H7 (cell line): ENCODE results near the gene TRIM37. TPM values are rescaled to one million over a fixed set of nuclear protein-coding genes. Genes with fewer than 3 reads are reported as not detected.

ENCODE experiments used
- DNase-seq: peaks from one replicate; pipeline ENCODE4 v3.0.0; 2012
- H3K27me3 ChIP-seq: 2 replicates; pipeline ENCODE4 v1.6.0; 2011; ENCODE audit warnings: mild to moderate bottlenecking, low read length; ENCODE audit not compliant: control insufficient read depth, insufficient read depth
- H3K36me3 ChIP-seq: replicated peaks from 2 replicates; pipeline ENCODE4 v1.5.1; 2011; ENCODE audit warnings: low read length; ENCODE audit not compliant: control insufficient read depth, insufficient read depth
- H3K4me3 ChIP-seq: 2 replicates; pipeline ENCODE4 v1.5.1; 2011; ENCODE audit warnings: low read depth, mild to moderate bottlenecking, control low read depth, low read length, moderate library complexity; ENCODE audit not compliant: insufficient read depth
- total RNA-seq: library from RNA; depleted of rRNA; stranded (reverse); fragments of >200 nt; shearing (Covaris generic); gene quantifications from 2 replicates; pipeline ENCODE4 v1.2.3, GENCODE V29; 2014; rRNA removed

Gene TRIM37, protein sequence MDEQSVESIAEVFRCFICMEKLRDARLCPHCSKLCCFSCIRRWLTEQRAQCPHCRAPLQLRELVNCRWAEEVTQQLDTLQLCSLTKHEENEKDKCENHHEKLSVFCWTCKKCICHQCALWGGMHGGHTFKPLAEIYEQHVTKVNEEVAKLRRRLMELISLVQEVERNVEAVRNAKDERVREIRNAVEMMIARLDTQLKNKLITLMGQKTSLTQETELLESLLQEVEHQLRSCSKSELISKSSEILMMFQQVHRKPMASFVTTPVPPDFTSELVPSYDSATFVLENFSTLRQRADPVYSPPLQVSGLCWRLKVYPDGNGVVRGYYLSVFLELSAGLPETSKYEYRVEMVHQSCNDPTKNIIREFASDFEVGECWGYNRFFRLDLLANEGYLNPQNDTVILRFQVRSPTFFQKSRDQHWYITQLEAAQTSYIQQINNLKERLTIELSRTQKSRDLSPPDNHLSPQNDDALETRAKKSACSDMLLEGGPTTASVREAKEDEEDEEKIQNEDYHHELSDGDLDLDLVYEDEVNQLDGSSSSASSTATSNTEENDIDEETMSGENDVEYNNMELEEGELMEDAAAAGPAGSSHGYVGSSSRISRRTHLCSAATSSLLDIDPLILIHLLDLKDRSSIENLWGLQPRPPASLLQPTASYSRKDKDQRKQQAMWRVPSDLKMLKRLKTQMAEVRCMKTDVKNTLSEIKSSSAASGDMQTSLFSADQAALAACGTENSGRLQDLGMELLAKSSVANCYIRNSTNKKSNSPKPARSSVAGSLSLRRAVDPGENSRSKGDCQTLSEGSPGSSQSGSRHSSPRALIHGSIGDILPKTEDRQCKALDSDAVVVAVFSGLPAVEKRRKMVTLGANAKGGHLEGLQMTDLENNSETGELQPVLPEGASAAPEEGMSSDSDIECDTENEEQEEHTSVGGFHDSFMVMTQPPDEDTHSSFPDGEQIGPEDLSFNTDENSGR
- total RNA-seq: 61.4 and 73.3 TPM in 2 replicates

DNA sequence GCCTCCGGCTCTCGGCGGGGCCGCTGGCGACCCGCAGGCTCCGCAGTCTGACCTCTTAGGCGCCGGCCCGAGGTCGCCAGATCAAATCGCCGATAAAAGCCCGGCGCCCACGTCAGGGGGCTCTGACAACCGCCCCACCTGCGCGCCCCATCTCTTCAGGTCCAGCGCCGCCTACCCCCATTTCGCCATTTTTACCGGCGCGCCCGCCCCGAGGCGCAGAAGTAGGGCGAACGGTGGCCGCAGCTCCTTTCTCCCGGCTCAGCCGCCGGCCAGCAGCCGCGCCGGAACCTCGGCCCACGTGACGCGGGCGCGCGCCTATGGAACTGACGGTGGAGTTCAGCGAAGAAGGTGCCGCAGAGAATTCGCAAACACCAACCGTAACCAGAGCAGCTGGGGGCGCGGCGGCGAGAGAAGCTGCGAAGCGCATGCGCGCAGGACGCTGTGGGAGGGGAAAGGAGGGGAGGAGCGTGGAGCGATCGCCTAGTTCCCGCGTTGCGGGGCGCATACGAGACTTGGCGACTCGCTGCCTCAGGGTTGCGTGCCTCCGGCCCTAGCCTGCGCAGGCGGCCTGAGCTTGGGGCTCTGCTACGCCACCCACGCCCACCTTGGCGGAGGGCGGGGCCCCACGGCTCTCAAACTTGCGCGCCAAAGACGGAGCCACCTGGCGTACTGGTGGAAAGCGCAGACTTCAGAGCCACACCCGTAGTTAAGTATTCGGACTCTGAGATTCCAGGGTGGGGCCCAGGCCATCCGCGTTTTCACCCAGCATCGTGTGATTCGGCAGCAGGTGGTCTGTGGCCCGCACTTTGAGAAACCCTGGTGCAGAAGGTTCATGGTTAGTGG is at the start of gene TRIM37:
TRIM37 (minus strand) TSS at position 418 of the 843 bp plus-strand sequence. CDS start 419 bp downstream, outside the sequence.
- H3K36me3 ChIP-seq: peaks cover 3% of the 10 kb centered on the region; the same call in 1 of the 2 replicates
- H3K27me3 ChIP-seq: no peaks in the 10 kb centered on the region
- peak; percentile 97 for DNase-seq
- peak within 1 kb of the TSS; percentile 83 for H3K4me3 ChIP-seq

DNA sequence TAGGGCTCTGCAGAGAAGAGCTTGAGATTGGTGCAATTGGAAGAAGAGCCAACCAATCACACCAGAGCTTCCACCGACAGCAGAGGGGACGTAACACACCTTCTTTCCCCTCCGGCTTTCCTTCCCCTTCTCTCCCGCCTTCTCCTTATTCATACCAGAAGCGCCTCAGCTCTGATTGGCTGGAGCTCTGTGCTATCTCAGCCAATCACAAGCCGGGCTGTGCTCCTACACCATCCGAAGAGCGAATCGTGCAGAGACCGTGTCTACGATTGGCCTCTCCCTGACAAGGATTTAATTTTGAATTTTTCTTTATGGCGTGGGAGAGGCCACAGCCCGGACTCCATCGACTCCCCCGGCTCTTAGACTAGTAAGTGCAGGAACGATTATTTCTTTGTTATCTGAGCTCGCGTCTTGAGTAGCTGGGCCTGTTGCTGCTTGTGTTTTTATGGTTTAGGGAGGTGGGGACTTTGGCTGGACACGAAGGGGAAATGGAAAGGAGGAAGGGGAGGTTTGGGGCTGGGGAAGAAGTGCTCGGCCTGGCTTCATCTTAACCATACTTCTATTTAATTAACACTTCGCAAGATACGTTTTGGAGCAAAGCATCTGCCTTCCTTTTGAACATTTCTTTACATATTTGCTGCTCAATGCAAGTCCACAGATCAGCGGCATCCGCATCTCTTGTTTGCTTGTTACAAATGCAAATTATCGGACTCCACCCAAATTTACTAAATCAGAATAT is 48.9 kb upstream of the TRIM37 start, which contains the start of gene PRR11:
PRR11 (plus strand) TSS at position 308 of the 739 bp plus-strand sequence. CDS start 14,007 bp downstream, outside the sequence.
- Histone ChIP-seq H3K36me3 (no peaks in the 10 kb centered on the region), H3K4me3 (peak within 1 kb of the TSS; percentile 73), H3K27me3 (no peaks in the 10 kb centered on the region)
- DNase-seq: peak; percentile 86

DNA sequence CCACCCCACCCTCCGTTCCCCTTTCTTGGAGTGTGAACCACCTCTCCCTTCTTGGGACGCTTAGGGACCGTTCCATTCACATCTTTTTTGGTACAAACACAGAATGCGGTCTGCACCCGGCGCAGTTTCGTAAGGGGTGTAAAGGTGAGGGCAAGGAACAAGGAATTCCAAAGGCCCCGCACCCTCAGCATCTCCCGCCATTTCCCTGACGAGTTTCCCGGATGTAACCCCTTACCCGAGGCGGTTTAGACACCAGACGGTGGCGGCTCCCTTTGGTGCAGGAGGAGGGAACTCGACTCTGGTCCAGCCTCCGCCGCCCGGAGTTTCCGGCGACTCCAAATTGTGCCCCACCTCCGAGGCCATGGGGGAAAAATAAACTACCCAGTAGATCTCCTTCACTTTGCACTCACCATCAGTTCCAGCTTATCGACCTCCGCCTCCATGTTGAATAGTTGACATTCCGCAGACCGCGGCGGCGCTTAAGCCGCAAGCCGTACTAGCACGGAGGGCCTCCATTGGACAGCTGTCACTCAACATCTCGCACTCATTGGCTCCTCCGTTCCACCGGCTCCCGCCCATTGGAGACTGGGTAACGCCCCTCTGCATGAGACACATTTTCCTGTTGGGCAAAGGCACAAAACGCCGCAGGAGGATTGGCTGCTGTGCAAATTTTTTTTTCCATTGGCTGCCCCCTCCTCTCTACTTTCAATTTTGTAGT is 48.2 kb upstream of the TRIM37 start, which contains the start of gene SKA2:
SKA2 (minus strand) TSS at position 466 of the 718 bp plus-strand sequence; CDS start at position 443, 23 bp downstream.
- H3K4me3 ChIP-seq: peak within 1 kb of the TSS; percentile 73
- DNase-seq: peak; percentile 87
- H3K27me3 ChIP-seq: no peaks in the 10 kb centered on the region
- no peaks in the 10 kb centered on the region for H3K36me3 ChIP-seq

DNA sequence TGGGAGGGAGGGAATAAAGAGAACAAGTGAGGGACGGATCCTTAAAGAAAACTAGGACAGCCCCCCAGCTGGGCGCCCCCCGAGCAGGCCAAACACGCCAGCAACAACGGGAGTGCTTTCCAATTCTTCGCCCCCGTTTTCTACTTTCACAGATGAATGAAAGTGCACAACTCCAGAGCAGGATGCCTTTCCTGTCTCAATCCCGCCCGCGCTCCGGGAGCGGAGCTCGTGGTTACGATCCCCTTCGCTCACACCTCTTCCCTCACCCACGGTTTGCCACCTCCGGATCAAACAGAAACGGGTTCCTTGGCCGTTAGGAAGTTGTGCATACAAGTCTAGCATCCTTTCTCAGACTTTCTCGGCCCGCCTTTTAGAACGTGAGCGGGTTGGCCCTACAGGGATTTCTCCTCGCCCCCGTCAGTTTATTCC is 47.6 kb upstream of the TRIM37 start:
- Histone ChIP-seq H3K27me3 (no peaks in the 10 kb centered on the region), H3K36me3 (no peaks in the 10 kb centered on the region), H3K4me3 (peak overlapping the region; percentile 73)
- peak; percentile 48 for DNase-seq

DNA sequence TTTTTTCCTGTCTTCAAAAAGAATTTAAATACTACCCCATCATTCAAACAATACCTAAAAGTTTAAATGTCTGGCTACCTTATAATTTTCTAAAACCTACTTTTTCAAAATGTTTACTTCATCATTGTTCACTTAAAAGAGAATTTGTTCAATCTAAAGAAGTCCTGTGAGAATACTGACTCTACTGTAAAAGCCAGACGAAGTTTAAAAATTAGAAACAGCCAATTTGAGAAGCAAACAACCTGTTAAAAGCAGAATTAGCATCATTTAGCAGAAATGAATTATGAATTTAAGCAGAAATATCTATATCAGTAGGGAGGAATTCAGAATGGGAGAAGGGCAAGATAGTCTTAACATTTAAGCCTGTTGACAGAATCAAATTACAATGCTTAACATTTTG is 46.2 kb upstream of the TRIM37 start:
- no peak for DNase-seq
- H3K27me3 ChIP-seq: no peaks in the 10 kb centered on the region
- no peaks in the 10 kb centered on the region for H3K36me3 ChIP-seq
- H3K4me3 ChIP-seq: no peak overlapping the region

DNA sequence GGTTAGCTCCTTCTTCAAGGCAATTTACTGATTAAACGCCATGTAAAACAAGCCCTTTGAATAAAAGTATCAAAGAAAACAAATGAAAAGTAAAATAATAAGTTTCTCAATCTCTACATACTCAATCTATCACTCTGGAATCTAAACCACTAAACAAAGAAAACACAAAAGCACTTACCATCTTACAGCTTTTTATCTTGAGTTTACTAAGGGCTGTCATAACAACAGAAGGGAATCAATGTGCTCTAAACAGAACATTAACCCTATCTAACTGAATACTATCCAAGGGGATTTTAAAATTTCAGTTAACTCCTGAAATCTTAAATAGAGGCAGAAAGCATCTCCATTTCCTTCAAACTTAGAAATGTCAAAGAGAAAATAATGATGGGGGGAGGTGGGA is 44.9 kb upstream of the TRIM37 start:
- Histone ChIP-seq H3K27me3 (no peaks in the 10 kb centered on the region), H3K4me3 (no peak overlapping the region), H3K36me3 (no peaks in the 10 kb centered on the region)
- DNase-seq: no peak

DNA sequence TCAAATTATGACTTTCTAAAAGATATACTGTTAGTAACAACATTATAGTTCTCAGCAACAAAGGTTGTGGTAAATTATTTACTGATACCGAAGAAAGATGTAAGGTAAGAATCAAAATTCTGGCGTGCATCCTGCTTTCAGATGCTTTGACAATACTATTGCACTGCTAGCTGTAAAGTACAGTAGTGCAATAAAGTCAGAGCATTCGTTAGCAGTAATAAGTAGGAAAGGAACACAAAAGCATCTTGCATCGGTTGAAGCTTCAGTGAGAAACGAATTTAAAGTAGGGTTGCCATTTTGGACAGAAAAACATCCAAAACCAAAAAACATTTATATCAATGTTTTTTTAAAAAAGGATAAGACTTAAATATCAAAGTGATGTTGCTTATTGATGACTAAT is 44.3 kb upstream of the TRIM37 start:
- no peak overlapping the region for H3K4me3 ChIP-seq
- no peak for DNase-seq
- H3K36me3 ChIP-seq: no peaks in the 10 kb centered on the region
- H3K27me3 ChIP-seq: no peaks in the 10 kb centered on the region

DNA sequence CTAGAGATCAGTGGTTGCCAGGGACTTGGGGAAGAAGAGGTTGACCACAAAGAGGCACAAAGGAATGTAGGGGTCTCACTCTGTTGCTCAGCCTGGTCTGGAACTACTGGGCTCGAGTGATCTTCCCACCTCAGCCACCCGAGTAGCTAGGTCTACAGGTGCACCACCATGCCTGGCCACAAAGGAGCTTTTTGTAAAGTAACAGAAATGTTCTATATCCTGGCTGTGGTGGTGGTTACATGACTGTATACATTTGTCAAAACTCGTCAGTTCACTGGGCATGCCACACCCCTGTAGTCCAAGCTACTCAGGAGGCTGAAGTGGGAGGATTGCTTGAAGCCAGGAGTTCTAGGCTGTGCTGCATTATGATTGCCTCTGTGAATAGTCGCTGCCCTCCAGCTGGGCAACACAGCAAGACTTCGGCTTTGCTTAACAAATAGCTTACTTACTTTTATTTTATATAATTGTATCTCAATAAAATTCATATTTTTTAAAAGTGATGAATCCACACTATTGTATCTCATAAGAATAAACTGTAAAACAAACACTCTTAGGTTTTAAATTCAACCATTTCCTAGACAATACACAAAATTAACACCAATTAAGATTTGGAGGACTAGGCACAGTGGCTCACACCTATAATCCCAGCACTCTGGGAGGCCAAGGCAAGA is 43.3 kb upstream of the TRIM37 start:
- no peak for DNase-seq
- H3K27me3 ChIP-seq: no peaks in the 10 kb centered on the region
- no peaks in the 10 kb centered on the region for H3K36me3 ChIP-seq
- H3K4me3 ChIP-seq: no peak overlapping the region

DNA sequence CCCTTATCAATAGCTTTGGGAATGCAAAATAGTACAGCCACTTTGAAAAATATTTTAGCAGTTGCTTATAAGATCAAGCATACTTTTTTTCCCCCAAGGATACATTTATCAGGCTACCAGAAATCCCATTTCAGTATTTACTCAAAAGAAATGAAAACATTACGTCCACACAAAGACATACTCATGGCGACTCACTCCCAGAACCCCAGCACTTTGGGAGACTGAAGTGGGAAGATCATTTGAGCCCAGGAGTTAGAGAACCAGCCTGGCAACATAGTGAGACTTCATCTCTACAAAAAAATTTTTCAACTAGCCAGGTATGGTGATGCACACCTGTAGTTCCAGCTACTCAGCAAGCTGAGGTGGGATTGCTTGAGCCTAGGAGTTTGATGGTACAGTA is 42.4 kb upstream of the TRIM37 start:
- H3K36me3 ChIP-seq: no peaks in the 10 kb centered on the region
- no peaks in the 10 kb centered on the region for H3K27me3 ChIP-seq
- no peak for DNase-seq
- no peak overlapping the region for H3K4me3 ChIP-seq

DNA sequence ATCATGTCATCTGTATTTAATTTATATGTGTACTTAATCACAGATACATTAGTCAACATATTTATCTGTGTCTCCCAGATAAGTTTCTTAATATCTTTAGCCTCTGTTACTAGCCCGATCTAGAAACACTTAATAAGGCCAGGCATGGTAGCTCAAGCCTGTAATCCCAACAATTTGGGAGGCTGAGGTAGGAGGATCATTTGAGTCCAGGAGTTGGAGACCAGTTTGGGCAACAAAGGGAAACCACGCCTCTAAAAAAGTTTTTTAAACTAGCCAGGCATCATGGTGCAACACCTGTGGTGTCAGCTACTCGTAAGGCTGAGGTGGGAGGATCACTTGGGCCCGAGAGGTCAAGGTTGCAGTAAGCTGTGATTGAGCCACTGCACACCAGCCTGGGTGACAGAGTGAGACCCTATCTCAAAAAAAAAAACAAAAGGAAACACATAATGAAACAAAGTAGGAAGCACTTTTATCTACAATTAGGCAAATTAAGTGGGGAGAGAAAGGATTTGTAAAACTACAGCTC is 39.0 kb upstream of the TRIM37 start:
- no peak for DNase-seq
- H3K4me3 ChIP-seq: no peak overlapping the region
- no peaks in the 10 kb centered on the region for H3K27me3 ChIP-seq
- no peaks in the 10 kb centered on the region for H3K36me3 ChIP-seq

DNA sequence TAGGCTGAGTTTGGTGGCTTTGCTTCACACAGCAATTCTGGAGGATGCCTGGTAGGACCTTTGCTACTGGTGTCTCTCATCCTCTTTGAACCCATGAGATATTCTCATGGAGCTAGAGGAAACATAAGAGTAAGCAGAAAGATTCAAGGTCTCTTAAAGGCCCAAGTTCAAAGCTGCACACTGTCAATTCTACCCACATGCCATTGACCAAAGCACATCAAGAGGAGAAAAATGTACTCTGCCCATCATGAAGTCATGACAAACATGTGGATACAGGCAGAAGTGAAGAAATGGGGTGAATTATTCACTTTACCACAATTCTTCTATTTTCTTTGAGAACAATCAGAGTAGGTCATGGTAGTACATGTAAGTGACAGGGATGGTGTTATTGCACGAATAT is 35.2 kb upstream of the TRIM37 start:
- DNase-seq: no peak
- H3K27me3 ChIP-seq: no peaks in the 10 kb centered on the region
- H3K4me3 ChIP-seq: no peak overlapping the region
- H3K36me3 ChIP-seq: no peaks in the 10 kb centered on the region

DNA sequence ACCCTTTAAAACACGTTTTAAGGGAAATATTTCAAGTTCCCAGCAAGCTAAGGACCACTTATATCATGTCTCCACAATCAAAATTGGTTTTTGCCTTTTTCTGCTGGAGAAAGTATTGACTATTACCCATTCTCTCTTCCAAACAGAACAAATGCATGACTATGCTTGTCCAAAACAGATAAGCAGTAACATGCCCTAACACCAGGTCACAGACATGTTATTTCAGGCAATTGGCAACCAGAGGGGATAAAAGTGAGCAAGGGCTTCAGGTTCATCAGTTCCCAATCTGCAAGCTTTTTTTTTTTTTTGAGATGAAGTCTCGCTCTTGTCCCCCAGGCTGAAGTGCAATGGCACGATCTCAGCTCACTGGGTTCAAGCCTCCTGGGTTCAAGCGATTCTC is 33.3 kb upstream of the TRIM37 start:
- Histone ChIP-seq H3K4me3 (no peak overlapping the region), H3K27me3 (no peaks in the 10 kb centered on the region), H3K36me3 (no peaks in the 10 kb centered on the region)
- DNase-seq: no peak
